Mucosa of descending colon (tissue), 3 donors: Measurements from ENCODE around the gene IDH1. TPM values are rescaled to one million over a fixed set of nuclear protein-coding genes. Genes with fewer than 3 reads are reported as not detected.
"Not testable (repeated sequence)": the region's sequence is repeated elsewhere in the genome, so short reads cannot be mapped to it uniquely, and the experiment has no call there.

Source experiments
- ATAC-seq: fragments of 200-7000 bp; cut with Tn5 transposase; one replicate; pipeline ENCODE4 v1.9.1; 2020; ENCODE audit warnings: mild to moderate bottlenecking, moderate library complexity
- DNase-seq, 3 donors: peaks; one replicate each; pipeline ENCODE4 v3.0.0-alpha.2; 2020
- H3K36me3 ChIP-seq: fragments of 200-600 bp; one replicate; pipeline ENCODE4 v1.8.0; 2021; ENCODE audit warnings: low read depth, mild to moderate bottlenecking
- H3K4me1 ChIP-seq: fragments of 200-600 bp; one replicate; pipeline ENCODE4 v1.8.0; 2021; ENCODE audit warnings: low read depth, mild to moderate bottlenecking
- H3K4me3 ChIP-seq: fragments of 200-600 bp; one replicate; pipeline ENCODE4 v1.8.0; 2021; ENCODE audit warnings: mild to moderate bottlenecking
- H3K9me3 ChIP-seq: fragments of 200-600 bp; one replicate; pipeline ENCODE4 v1.8.0; 2021; ENCODE audit warnings: mild to moderate bottlenecking
- CTCF ChIP-seq: fragments of 200-600 bp; IDR thresholded peaks from one replicate; pipeline ENCODE4 v1.8.0; 2022; ENCODE audit warnings: antibody characterized with exemption, mild to moderate bottlenecking
- intact Hi-C, 2 donors: fragments of 100-400 bp; cut with DNase I in 1 of 2; cut with micrococcal nuclease in 1 of 2; formaldehyde crosslinking; loops; one replicate each; pipeline versions ENCODE4 v1.11.0 to v1.11.1; 2022; cut with DNase I, micrococcal nuclease
- total RNA-seq, 3 donors: library from RNA; stranded (reverse); fragmentation: NEBNext Ultra II Directional in 2 of 3; extraction: Animal tissue kit (Norgen Biotek cat#: 25700) in 2 of 3; gene quantifications; one replicate each; pipeline versions ENCODE4 v1.2.1 to v1.2.4, GENCODE V29; 2021 to 2023
- donor health status: DM: no; HTN: no; CAD: no; lungs with moderate emphysema.
- donor health status: DM: no; HTN: no; CAD: no.
- donor health status: DM: no; HTN: yes; CAD: no.

The IDH1 gene
- total RNA-seq, 3 donors from 2014 or later = 105 to 233 (median 227) TPM

GRCh38 chr2:208227581-208228232, 27.2 kb downstream of the IDH1 start:
- Histone ChIP-seq H3K9me3 (no peaks in the 10 kb centered on the region), H3K36me3 (no peaks in the 10 kb centered on the region), H3K4me1 (peaks cover 3% of the 10 kb centered on the region), H3K4me3 (no peak overlapping the region)
- no peak for ATAC-seq
- no peak for TF ChIP-seq CTCF
- intact Hi-C loops = no loop called here
- no peak for DNase-seq

- intact Hi-C loops = no loop called here
- Histone ChIP-seq H3K4me1 (no peaks in the 10 kb centered on the region), H3K36me3 (no peaks in the 10 kb centered on the region), H3K4me3 (no peak overlapping the region), H3K9me3 (no peaks in the 10 kb centered on the region)
- no peak for TF ChIP-seq CTCF
- no peak for DNase-seq
- ATAC-seq = no peak
Measured at GRCh38 chr2:208224802-208225201, 30.1 kb downstream of the IDH1 start.

GRCh38 chr2:208222351-208222750, 32.5 kb downstream of the IDH1 start:
- DNase-seq = no peak
- no peak overlapping the region for H3K4me3 ChIP-seq
- intact Hi-C loops = no loop called here
- H3K36me3 ChIP-seq = no peaks in the 10 kb centered on the region
- no peaks in the 10 kb centered on the region for H3K9me3 ChIP-seq
- no peak for ATAC-seq
- H3K4me1 ChIP-seq = no peaks in the 10 kb centered on the region
- no peak for TF ChIP-seq CTCF

GRCh38 chr2:208221873-208222272, 33.0 kb downstream of the IDH1 start:
- ATAC-seq, H3K4me3 ChIP-seq, H3K9me3 ChIP-seq, H3K36me3 ChIP-seq, DNase-seq, intact Hi-C loops, H3K4me1 ChIP-seq: not testable (repeated sequence)

GRCh38 chr2:208210688-208211451, 44.0 kb downstream of the IDH1 start:
- no peak for ATAC-seq
- intact Hi-C loops = no loop called here
- DNase-seq = no peak
- TF ChIP-seq CTCF = no peak
- H3K36me3 ChIP-seq = no peaks in the 10 kb centered on the region
- no peaks in the 10 kb centered on the region for H3K9me3 ChIP-seq
- no peaks in the 10 kb centered on the region for H3K4me1 ChIP-seq
- no peak overlapping the region for H3K4me3 ChIP-seq

GRCh38 chr2:208208335-208209085, 46.4 kb downstream of the IDH1 start:
- DNase-seq = no peak
- no peaks in the 10 kb centered on the region for H3K4me1 ChIP-seq
- TF ChIP-seq CTCF = no peak
- ATAC-seq = no peak
- intact Hi-C loops = no loop called here
- no peak overlapping the region for H3K4me3 ChIP-seq
- no peaks in the 10 kb centered on the region for H3K9me3 ChIP-seq
- no peaks in the 10 kb centered on the region for H3K36me3 ChIP-seq
